ENCODE measurements around the gene TMPRSS9. TPM values are rescaled to one million over a fixed set of nuclear protein-coding genes. Genes with fewer than 3 reads are reported as not detected.

Gene TMPRSS9
- total RNA-seq, 4 donors from 2014 or later = not detected

DNA sequence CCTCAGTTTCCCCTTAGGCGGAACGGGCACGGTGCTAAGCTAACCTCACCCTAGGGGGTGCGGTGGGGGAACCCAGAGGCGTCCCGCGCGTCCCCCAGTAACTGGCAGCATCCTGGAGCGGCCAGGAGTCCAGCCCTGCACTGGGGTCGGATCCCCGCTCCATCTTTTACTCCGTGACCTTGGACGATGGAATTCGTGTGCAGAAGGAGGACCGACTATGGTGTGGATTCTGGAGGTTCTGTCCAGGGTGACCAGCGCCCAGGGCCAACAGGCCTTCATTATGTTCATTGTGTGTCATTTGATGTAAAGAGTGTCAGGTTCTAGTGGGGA is 31.0 kb upstream of the TMPRSS9 start:
- H3K4me1 ChIP-seq = peaks cover 70% of the 10 kb centered on the region
- no peaks in the 10 kb centered on the region for H3K9me3 ChIP-seq
- no peak for DNase-seq (ENCODE audit: low spot score in 2 of 2)
- no peaks in the 10 kb centered on the region for H3K27me3 ChIP-seq
- H3K36me3 ChIP-seq = peaks cover 20% of the 10 kb centered on the region
- TF ChIP-seq POLR2AphosphoS5 (IDR thresholded peaks at IDR 0.05) (no peak), EP300 (IDR thresholded peaks at IDR 0.05) (no peak), POLR2A (IDR thresholded peaks at IDR 0.05) (no peak)
- TF ChIP-seq, protein P1, sequence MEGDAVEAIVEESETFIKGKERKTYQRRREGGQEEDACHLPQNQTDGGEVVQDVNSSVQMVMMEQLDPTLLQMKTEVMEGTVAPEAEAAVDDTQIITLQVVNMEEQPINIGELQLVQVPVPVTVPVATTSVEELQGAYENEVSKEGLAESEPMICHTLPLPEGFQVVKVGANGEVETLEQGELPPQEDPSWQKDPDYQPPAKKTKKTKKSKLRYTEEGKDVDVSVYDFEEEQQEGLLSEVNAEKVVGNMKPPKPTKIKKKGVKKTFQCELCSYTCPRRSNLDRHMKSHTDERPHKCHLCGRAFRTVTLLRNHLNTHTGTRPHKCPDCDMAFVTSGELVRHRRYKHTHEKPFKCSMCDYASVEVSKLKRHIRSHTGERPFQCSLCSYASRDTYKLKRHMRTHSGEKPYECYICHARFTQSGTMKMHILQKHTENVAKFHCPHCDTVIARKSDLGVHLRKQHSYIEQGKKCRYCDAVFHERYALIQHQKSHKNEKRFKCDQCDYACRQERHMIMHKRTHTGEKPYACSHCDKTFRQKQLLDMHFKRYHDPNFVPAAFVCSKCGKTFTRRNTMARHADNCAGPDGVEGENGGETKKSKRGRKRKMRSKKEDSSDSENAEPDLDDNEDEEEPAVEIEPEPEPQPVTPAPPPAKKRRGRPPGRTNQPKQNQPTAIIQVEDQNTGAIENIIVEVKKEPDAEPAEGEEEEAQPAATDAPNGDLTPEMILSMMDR (IDR thresholded peaks at IDR 0.05) = no peak
- peak overlapping the region; percentile 76 for H3K4me3 ChIP-seq
- WGBS = 0% methylated on average over 5 of the region's 16 CpGs
- H3K27ac ChIP-seq = peak overlapping the region; percentile 64

GRCh38 chr19:2329501-2329916 is 30.6 kb upstream of the TMPRSS9 start:
- no peak for DNase-seq (ENCODE audit: low spot score in 2 of 2)

GRCh38 chr19:2330255-2330631 is 29.8 kb upstream of the TMPRSS9 start:
- no peaks in the 10 kb centered on the region for H3K27me3 ChIP-seq
- no peak overlapping the region for H3K27ac ChIP-seq
- peaks cover 9% of the 10 kb centered on the region for H3K36me3 ChIP-seq
- TF ChIP-seq POLR2AphosphoS5 (IDR thresholded peaks at IDR 0.05) (no peak), EP300 (IDR thresholded peaks at IDR 0.05) (no peak), POLR2A (IDR thresholded peaks at IDR 0.05) (no peak)
- TF ChIP-seq, protein P1 (IDR thresholded peaks at IDR 0.05) = no peak
- no peak overlapping the region for H3K4me3 ChIP-seq
- 73% methylated on average over 10 of the region's 10 CpGs for WGBS
- peaks cover 70% of the 10 kb centered on the region for H3K4me1 ChIP-seq
- no peaks in the 10 kb centered on the region for H3K9me3 ChIP-seq
- no peak for DNase-seq (ENCODE audit: low spot score in 2 of 2)

More at GRCh38 chr19:2329501-2329916, 30.6 kb upstream of the TMPRSS9 start:
- H3K36me3 ChIP-seq = peaks cover 16% of the 10 kb centered on the region
- 50% methylated on average over 11 of the region's 13 CpGs for WGBS
- peaks cover 70% of the 10 kb centered on the region for H3K4me1 ChIP-seq
- no peaks in the 10 kb centered on the region for H3K27me3 ChIP-seq
- no peak overlapping the region for H3K27ac ChIP-seq
- TF ChIP-seq, protein P1 (IDR thresholded peaks at IDR 0.05) = no peak
- TF ChIP-seq POLR2A (IDR thresholded peaks at IDR 0.05) = no peak
- no peaks in the 10 kb centered on the region for H3K9me3 ChIP-seq
- peak overlapping the region; percentile 76 for H3K4me3 ChIP-seq

GRCh38 chr19:2330632-2331284 is 29.3 kb upstream of the TMPRSS9 start:
- no peak for DNase-seq (ENCODE audit: low spot score in 2 of 2)
- Histone ChIP-seq H3K27me3 (no peaks in the 10 kb centered on the region), H3K4me3 (no peak overlapping the region), H3K9me3 (no peaks in the 10 kb centered on the region), H3K27ac (no peak overlapping the region), H3K36me3 (peaks cover 3% of the 10 kb centered on the region), H3K4me1 (peaks cover 69% of the 10 kb centered on the region)
- TF ChIP-seq, protein P1 (IDR thresholded peaks at IDR 0.05) = no peak
- TF ChIP-seq POLR2AphosphoS5 (IDR thresholded peaks at IDR 0.05) (no peak), POLR2A (IDR thresholded peaks at IDR 0.05) (no peak), EP300 (IDR thresholded peaks at IDR 0.05) (no peak)
- WGBS = 34% methylated on average over 3 of the region's 20 CpGs

GRCh38 chr19:2331601-2332246 is 28.3 kb upstream of the TMPRSS9 start:
- Histone ChIP-seq H3K4me1 (peaks cover 61% of the 10 kb centered on the region), H3K9me3 (no peaks in the 10 kb centered on the region), H3K36me3 (no peaks in the 10 kb centered on the region), H3K27ac (peak overlapping the region; percentile 22), H3K4me3 (no peak overlapping the region), H3K27me3 (no peaks in the 10 kb centered on the region)
- no peak for DNase-seq (ENCODE audit: low spot score in 2 of 2)
- WGBS = 85% methylated on average over 4 of the region's 12 CpGs
- TF ChIP-seq, protein P1 (IDR thresholded peaks at IDR 0.05) = no peak
- TF ChIP-seq EP300 (IDR thresholded peaks at IDR 0.05) (no peak), POLR2A (IDR thresholded peaks at IDR 0.05) (no peak), POLR2AphosphoS5 (IDR thresholded peaks at IDR 0.05) (no peak)
